Mononuclear cell (primary cell): ENCODE measurements around the gene UQCRC2. TPM values are rescaled to one million over a fixed set of nuclear protein-coding genes. Genes with fewer than 3 reads are reported as not detected.
"Not testable (repeated sequence)": the region's sequence is repeated elsewhere in the genome, so short reads cannot be mapped to it uniquely, and the experiment has no call there.

Source experiments
- H3K27me3 ChIP-seq: 2 replicates; pipeline ENCODE4 v1.6.0; 2011; ENCODE audit warnings: low read length, control low read depth; ENCODE audit not compliant: insufficient read depth
- H3K4me1 ChIP-seq: 2 replicates; pipeline ENCODE4 v1.5.1; 2011; ENCODE audit warnings: mild to moderate bottlenecking, low read length, control low read depth; ENCODE audit not compliant: insufficient read depth
- H3K4me3 ChIP-seq: 2 replicates; pipeline ENCODE4 v1.5.1; 2011; ENCODE audit warnings: mild to moderate bottlenecking, low read length, moderate library complexity
- H3K9me3 ChIP-seq: 2 replicates; pipeline ENCODE4 v1.5.1; 2011; ENCODE audit warnings: low read depth, mild to moderate bottlenecking, control low read depth, low read length
- total RNA-seq: library from RNA; depleted of rRNA; stranded (reverse); fragments of >200 nt; gene quantifications from one replicate; pipeline ENCODE4 v1.2.3, GENCODE V29; 2012

The UQCRC2 gene
- total RNA-seq, 1 donor = 202 TPM

DNA sequence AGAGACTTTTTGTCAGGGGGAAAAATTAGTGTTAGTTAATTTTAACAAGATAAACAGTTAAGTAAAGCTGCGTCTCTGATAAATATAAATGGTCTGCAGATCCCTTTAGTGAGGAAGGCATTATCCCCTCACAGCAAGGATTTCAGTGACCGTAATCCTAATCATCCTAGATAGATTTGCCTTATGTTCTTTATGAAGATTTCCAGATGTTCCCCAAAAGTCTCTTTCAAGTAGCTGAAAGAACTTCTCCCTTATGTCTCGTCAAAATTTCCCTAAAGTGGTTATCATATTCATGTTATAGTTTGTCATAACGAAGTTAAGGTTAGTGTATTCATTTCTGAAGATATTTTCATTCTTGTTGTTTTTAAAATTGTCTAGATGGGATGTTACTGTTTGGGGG lies 60.3 kb downstream of the UQCRC2 start:
- Histone ChIP-seq H3K9me3 (no peaks in the 10 kb centered on the region), H3K4me1 (peaks cover 12% of the 10 kb centered on the region), H3K4me3 (no peak overlapping the region), H3K27me3 (no peaks in the 10 kb centered on the region)

- Histone ChIP-seq H3K4me1 (peaks cover 3% of the 10 kb centered on the region), H3K4me3 (no peak overlapping the region), H3K9me3 (no peaks in the 10 kb centered on the region), H3K27me3 (no peaks in the 10 kb centered on the region)
These were observed 61.2 kb downstream of the UQCRC2 start for GRCh38 chr16:22014271-22014873.

GRCh38 chr16:22016927-22017326 lies 63.8 kb downstream of the UQCRC2 start:
- H3K27me3 ChIP-seq = no peaks in the 10 kb centered on the region
- H3K4me3 ChIP-seq = no peak overlapping the region
- H3K9me3 ChIP-seq = no peaks in the 10 kb centered on the region
- H3K4me1 ChIP-seq = no peaks in the 10 kb centered on the region

DNA sequence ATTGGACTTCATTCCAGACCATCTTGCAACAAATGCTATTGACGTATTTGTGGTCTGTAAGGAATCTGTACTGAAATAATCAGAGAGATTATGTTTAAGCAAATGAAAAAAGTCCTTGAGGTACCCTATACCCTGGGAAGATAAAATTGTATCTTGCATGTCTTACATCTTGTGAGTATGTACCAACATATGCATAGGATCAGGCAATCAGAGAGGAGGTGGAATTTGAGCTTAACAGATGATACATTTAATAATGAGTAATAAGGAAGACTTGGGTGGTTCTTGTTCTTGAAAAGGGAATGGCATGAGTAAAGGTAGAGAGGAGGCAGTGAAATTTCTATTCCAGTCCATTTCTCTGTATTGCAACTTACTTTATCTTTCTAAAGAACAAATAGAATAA lies 65.4 kb downstream of the UQCRC2 start:
- H3K27me3 ChIP-seq = no peaks in the 10 kb centered on the region
- H3K9me3 ChIP-seq = no peaks in the 10 kb centered on the region
- H3K4me1 ChIP-seq = no peaks in the 10 kb centered on the region
- H3K4me3 ChIP-seq = no peak overlapping the region

GRCh38 chr16:22022151-22022550 lies 69.0 kb downstream of the UQCRC2 start:
- Histone ChIP-seq H3K4me3 (no peak overlapping the region), H3K4me1 (no peaks in the 10 kb centered on the region), H3K27me3 (no peaks in the 10 kb centered on the region), H3K9me3 (no peaks in the 10 kb centered on the region)

GRCh38 chr16:22023505-22023904 lies 70.3 kb downstream of the UQCRC2 start:
- H3K9me3 ChIP-seq = no peaks in the 10 kb centered on the region

GRCh38 chr16:22024785-22025184 lies 71.6 kb downstream of the UQCRC2 start:
- H3K27me3 ChIP-seq, H3K4me1 ChIP-seq, H3K9me3 ChIP-seq, H3K4me3 ChIP-seq: not testable (repeated sequence)

More at GRCh38 chr16:22023505-22023904, 70.3 kb downstream of the UQCRC2 start:
- Histone ChIP-seq H3K4me3 (no peak overlapping the region), H3K4me1 (no peaks in the 10 kb centered on the region), H3K27me3 (no peaks in the 10 kb centered on the region)

DNA sequence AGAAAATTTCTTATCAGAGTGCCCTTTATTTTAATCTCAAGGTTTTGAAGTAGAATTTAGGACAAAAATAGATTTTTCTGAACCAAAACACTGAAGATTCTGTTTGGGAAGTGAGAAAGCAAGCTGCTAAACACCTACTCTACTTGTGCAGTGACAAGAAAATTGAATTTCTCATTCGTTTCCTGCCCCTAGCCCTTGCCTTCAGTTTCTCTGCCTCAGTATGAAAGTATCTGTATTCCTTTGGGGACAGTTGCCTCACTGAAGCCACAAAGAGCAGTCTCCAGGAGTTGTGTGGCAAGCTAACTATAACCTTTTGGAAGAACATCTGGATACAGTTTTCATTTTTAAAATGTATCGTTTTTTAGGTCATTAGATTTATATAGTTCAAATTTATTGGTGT lies 74.5 kb downstream of the UQCRC2 start:
- Histone ChIP-seq H3K27me3 (no peaks in the 10 kb centered on the region), H3K9me3 (peaks cover 5% of the 10 kb centered on the region), H3K4me1 (no peaks in the 10 kb centered on the region), H3K4me3 (no peak overlapping the region)

- Histone ChIP-seq H3K9me3 (peaks cover 5% of the 10 kb centered on the region), H3K27me3 (no peaks in the 10 kb centered on the region), H3K4me1 (peaks cover 1% of the 10 kb centered on the region), H3K4me3 (no peak overlapping the region)
These were observed 76.5 kb downstream of the UQCRC2 start for GRCh38 chr16:22029632-22030031.

- Histone ChIP-seq H3K4me1 (peaks cover 7% of the 10 kb centered on the region), H3K27me3 (no peaks in the 10 kb centered on the region), H3K4me3 (no peak overlapping the region), H3K9me3 (peaks cover 5% of the 10 kb centered on the region)
These were observed 77.1 kb downstream of the UQCRC2 start for GRCh38 chr16:22030087-22030812.

- Histone ChIP-seq H3K4me3 (no peak overlapping the region), H3K4me1 (peaks cover 9% of the 10 kb centered on the region), H3K9me3 (peaks cover 5% of the 10 kb centered on the region), H3K27me3 (no peaks in the 10 kb centered on the region)
These were observed 78.4 kb downstream of the UQCRC2 start for GRCh38 chr16:22031483-22032083.

Other genes starting within 250 kb of the UQCRC2 start
- gene NPIPB4, start 95.6 kb upstream of the UQCRC2 start, total RNA-seq = 75.5 TPM
- 0.10 TPM for gene PDZD9, start 47.8 kb downstream of the UQCRC2 start, total RNA-seq
- 3.8 TPM for gene MOSMO, start 54.8 kb downstream of the UQCRC2 start, total RNA-seq
- 0.10 TPM for gene VWA3A, start 139.2 kb downstream of the UQCRC2 start, total RNA-seq
- 0.52 TPM for gene SDR42E2, start 209.1 kb downstream of the UQCRC2 start, total RNA-seq